Measurements from ENCODE around the gene TUBA1A. TPM values are rescaled to one million over a fixed set of nuclear protein-coding genes. Genes with fewer than 3 reads are reported as not detected.

TUBA1A gene
- total RNA-seq, 4 donors from 2014 or later = 51.6 to 213 (median 132) TPM

- TF ChIP-seq CTCF (IDR thresholded peaks at IDR 0.05; ENCODE audit: low read depth) = no peak
Observed at GRCh38 chr12:49230176-49230804, 41.4 kb upstream of the TUBA1A start.

DNA sequence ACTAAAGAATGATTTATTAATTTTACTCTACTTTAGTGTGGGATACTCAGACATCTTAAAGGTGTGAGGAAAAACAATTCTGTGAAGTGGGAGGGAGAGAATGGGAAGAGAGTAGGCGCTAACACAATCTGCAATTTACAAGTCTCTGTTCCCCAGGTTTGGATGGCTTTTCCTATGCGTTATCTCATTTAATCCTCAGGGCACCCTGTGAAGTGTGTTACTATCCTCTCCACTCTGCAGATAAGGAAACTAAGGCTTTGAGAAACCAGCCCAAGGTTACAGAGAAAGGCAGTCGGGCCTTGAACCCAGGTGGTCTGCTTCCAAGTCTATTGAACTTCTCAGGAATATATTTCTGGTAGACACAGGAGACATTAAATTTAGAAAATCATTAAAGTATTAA, 39.8 kb upstream of the TUBA1A start:
- TF ChIP-seq CTCF (IDR thresholded peaks at IDR 0.05; ENCODE audit: low read depth) = no peak

GRCh38 chr12:49227713-49228112, 38.8 kb upstream of the TUBA1A start:
- TF ChIP-seq CTCF (IDR thresholded peaks at IDR 0.05; ENCODE audit: low read depth) = no peak

DNA sequence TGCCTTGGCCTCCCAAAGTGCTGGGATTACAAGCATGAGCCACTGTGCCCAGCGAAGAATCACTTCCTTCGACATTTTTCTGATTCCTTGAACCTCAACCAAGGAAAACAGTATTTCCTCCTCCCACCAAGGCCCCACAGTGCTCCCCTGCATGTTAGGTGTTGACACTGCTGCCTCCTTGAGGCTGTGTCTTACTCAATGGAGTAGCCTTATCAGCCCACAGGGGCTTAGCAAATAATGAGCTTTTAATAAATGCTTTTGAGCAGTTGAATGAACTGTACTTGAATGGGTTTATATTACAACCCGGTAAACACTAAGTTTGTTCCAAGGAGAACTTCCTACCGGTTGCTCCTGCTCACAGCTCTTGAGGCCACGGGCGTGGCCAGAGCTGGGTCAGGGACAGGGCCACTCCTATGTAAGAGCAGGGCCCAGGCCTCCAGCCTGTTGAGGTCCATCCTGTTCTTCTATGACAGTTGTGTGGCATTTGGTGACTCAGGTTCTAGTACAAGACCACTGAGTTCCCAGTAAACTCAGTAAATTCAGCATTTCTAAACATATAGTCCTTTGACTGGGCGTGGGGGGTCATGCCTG, 36.8 kb upstream of the TUBA1A start:
- TF ChIP-seq CTCF (IDR thresholded peaks at IDR 0.05; ENCODE audit: low read depth) = no peak

- no peak for TF ChIP-seq CTCF (IDR thresholded peaks at IDR 0.05; ENCODE audit: low read depth)
Observed at GRCh38 chr12:49223590-49224369, 34.9 kb upstream of the TUBA1A start.

DNA sequence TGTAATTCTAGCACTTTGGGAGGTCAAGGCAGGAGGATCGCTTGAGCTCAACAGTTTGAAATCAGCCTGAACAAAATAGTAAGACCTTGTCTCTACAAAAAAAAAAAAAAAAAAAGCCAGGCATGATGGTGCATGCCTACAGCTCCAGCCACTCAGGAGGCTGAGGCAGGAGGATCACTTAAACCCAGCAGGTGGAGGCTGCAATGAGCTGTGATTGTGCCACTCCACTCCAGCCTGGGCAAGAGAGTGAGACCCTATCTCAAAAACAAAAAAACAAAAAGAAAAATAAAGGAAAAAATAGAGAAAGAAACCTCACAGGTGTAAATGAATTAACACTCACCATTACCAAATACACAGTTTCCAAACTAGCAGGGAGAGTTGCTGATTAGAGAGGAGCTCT, 34.2 kb upstream of the TUBA1A start:
- no peak for TF ChIP-seq CTCF (IDR thresholded peaks at IDR 0.05; ENCODE audit: low read depth)

- TF ChIP-seq CTCF (IDR thresholded peaks at IDR 0.05; ENCODE audit: low read depth) = no peak
Observed at GRCh38 chr12:49220972-49221371, 32.1 kb upstream of the TUBA1A start.

Measured in subcutaneous adipose tissue (tissue), 4 donors.